RKO (cell line): Measurements from ENCODE around the gene ADD2.
A peak's percentile ranks its signal among the peaks of the same experiment; 100 is the strongest.

Experiments
- DNase-seq: peaks from one replicate; pipeline ENCODE4 v3.0.0-alpha.2; 2016; ENCODE audit warnings: low spot score

Gene ADD2

GRCh38 chr2:70784320-70784719, 16.3 kb upstream of the ADD2 start:
- no peak for DNase-seq

- peak; percentile 15 for DNase-seq
These were observed 12.0 kb upstream of the ADD2 start for GRCh38 chr2:70779911-70780545.

GRCh38 chr2:70779491-70779890, 11.5 kb upstream of the ADD2 start:
- no peak for DNase-seq

DNA sequence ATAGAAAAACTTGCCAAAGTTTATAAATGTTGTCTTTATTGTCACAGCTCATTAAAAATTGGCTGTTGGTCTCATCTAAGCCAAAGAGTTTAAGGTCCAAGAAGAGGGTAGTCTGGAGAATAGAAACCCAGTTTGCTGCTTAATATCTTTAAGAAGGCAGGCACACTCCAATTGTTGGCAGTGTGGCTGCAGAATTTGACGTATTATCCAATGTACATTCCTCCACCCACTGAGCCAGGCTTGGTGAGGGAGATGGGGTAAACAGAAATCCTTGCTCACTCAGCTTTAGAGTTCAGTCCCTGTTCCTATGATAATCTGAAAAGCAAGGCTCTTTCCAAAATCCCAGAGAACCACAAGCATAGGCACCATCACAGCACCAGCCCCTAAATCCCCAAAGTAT, 10.7 kb upstream of the ADD2 start:
- no peak for DNase-seq

DNA sequence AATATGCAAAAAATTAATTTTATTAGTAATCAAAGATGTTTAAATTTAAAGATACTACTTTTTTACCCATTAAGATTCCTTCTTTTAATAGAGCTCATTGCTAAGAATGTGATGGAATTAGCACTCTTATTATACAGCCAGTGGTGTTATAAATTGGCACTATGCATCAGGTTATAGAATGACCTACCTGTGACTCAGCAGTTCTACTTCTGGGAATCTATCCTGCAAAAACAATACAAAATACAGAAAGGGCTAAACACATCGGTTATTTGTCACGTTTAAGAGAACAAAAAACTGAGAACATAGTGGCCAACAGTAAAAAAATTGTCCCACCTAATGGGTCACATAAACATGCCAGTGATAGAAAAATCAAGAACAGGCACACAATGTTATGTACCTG, 9.4 kb upstream of the ADD2 start:
- DNase-seq: no peak

DNA sequence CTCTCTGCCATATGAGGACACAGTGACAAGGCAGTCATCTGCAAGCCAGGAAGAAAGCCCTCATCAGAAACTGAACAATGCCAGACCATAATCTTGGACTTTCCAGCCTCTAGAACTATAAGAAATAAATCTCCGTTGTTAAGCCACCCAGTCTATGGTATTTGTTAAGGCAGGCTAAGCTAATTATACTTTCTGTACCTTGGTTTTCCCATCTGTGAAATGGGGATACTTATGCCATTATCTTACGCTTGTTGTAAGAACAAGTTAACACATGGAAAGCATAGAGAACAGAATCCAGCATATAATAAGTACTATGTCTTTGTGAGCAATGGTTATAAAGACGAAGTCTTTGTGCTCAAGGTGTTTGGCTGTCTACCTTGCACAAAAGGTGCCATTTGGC, 8.3 kb upstream of the ADD2 start:
- no peak for DNase-seq

GRCh38 chr2:70775141-70775540, 7.1 kb upstream of the ADD2 start:
- DNase-seq: no peak

GRCh38 chr2:70772486-70773155, 4.6 kb upstream of the ADD2 start:
- DNase-seq: no peak

- DNase-seq: no peak
These were observed 3.4 kb upstream of the ADD2 start for GRCh38 chr2:70771446-70771845.

DNA sequence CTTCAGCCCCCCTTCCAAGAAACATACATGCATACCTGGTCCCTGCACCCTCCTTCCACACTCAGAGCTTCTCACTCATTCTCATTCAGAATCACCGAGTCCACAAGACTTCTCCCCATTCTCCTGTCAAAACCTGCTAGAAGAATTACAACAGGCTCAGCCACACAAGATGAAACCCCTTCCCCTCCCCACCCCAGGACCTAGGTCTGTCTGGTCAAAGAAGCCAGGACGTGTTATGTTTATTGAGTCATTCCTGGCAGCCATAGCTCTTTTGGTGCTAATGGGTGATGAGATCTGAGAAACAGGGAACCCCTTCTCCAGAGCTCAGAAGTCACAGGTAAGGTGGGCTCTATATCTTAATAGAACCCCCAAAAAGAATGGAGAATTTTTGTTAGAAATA, 1.4 kb upstream of the ADD2 start:
- no peak for DNase-seq

- no peak for DNase-seq
These were observed 638 bp upstream of the ADD2 start for GRCh38 chr2:70768590-70769085.

DNA sequence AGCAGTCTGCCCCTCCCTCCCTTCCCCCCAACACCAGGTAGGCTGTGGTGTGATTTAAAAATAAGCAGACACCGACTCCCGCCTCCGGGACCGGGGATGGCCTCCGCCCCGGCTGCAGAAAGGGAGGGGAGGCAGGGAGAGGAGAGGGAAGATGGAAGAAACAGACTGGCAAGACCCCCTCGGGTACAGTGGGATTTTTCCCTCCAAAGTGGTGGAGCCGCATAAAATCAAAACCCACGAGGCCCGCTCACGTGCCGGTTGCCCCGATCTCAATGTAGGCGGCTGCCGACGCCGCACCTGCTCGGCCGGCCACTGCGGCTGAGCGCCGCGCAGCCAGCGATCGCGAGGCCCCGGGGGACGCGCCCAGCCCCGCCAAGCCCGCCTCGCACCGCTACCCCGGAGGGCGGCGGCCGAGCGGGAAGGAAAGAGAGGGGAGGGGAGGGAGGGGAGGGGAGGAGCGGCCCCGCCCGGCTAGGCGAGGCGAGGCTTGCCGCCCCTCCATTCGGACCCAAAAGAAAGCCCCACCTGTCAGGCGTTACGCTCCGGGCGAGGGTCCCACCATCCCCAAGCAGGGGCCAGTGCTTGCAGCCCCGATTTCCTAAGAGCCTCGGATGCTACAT, 811 bp downstream of the ADD2 start:
- DNase-seq: no peak

- no peak for DNase-seq
These were observed 1.5 kb downstream of the ADD2 start for GRCh38 chr2:70766357-70767078.

GRCh38 chr2:70765507-70765906, 2.5 kb downstream of the ADD2 start:
- DNase-seq: no peak

DNA sequence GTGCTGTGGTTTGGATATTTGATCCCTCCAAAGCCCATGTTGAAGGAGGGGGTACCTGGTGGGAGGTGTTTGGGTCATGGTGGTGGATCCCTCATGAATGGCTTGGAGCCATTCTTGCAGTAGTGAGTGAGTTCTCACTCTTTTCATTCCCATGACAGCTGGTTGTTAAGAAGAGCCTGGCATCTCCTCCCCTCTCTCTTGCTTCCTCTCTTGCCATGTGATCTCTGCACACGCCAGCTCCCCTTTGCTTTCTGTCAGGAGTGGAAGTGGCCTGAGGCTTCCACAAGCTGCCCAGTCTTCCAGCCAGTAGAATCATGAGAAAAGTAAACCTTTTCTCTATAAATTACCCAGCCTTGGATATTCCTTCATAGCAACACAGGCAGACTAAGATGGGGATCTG, 8.6 kb downstream of the ADD2 start:
- no peak for DNase-seq

- no peak for DNase-seq
These were observed 10.0 kb downstream of the ADD2 start for GRCh38 chr2:70757966-70758365.

- DNase-seq: no peak
These were observed 10.6 kb downstream of the ADD2 start for GRCh38 chr2:70757360-70757759.

- DNase-seq: no peak
These were observed 11.9 kb downstream of the ADD2 start for GRCh38 chr2:70756128-70756527.

DNA sequence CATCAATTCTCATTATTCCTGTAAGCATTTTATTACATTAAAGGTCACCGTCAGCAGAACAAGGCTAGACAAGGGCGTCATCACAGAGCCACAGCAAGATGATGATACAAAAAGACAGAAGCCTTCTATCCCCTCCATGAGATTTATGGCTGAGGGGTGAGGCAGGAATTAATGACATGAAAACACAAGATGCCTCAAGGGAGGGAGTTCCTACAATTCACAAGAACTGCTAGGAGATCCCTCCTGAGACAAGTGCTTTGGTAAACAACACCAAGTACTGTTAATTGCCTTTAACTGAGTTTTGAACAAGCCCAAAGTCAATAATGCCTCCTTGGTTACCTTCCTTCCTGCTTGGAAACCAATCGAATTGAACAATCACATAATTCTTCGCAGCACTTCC, 14.1 kb downstream of the ADD2 start:
- no peak for DNase-seq

DNA sequence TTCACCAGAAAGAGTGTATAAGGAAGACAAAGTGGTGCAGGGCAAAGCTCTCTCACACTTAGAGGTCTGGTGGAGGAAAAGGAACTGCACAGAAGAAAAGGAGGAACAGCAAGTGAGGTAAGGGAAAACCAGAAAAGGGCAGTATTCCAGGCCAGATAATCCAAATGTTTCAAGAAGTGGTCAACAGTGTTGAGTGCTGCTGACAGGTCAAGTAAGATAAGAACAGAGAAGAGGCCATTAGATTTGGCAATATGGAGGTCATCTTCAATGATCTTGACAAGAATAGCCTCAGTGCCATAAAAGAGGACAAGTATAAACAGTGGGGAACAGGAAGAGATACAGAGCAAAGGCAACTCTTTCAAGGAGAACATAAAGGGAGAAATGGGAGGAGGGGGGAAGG, 15.0 kb downstream of the ADD2 start:
- no peak for DNase-seq

DNA sequence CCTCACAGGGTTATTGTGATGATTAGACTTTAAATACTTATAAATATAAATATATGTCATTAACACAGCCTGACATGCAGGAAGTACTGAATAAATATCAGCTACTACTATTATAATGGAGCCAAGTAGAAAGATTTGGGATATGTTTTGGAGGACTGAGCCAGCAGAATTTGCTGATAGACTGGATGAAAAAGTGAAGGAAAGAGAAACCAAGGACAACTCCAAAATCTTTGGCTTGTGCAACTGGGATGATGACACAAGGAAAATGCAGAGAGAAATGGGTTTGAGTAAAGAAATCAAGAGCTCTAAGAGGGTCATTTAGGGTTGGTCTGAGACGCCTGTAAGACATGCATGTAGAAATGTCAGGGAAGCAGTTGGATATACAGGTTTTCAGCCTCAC, 15.6 kb downstream of the ADD2 start:
- no peak for DNase-seq

GRCh38 chr2:70751881-70752280, 16.1 kb downstream of the ADD2 start:
- no peak for DNase-seq

DNA sequence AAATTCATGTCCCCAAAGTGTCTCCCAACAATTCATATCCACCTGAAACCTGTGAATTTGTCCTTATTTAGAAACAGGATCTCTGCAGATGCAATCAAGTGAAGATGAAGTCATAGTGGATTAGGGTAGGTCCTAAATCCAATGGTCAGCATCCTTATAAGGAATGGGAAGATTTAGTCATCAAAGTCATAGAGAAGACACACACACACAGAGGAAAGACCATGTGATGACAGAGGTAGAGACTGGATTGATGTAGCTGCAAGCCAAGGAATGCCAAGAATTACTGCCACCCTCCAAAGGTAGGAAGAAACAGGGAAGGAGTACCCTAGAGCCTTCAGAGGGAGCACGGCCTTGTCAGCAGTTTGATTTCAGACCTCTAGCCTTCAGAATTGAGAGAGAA, 17.7 kb downstream of the ADD2 start:
- DNase-seq: peak; percentile 16
